Left ventricle myocardium inferior (tissue), 1 donor: ENCODE data around the gene STK4. TPM values are rescaled to one million over a fixed set of nuclear protein-coding genes. Genes with fewer than 3 reads are reported as not detected.

Experiments used
- DNase-seq: peaks from one replicate; pipeline ENCODE4 v3.0.0-alpha.2; 2020
- H3K27ac ChIP-seq: fragments of 200-600 bp; replicated peaks from 2 replicates; pipeline ENCODE4 v1.8.0; 2021
- H3K27me3 ChIP-seq: fragments of 200-600 bp; 2 replicates; pipeline ENCODE4 v1.8.0; 2021; ENCODE audit warnings: low read depth
- H3K36me3 ChIP-seq: fragments of 200-600 bp; 2 replicates; pipeline ENCODE4 v1.8.0; 2021
- H3K4me1 ChIP-seq: fragments of 200-600 bp; 2 replicates; pipeline ENCODE4 v1.8.0; 2021
- H3K4me3 ChIP-seq: fragments of 200-600 bp; 2 replicates; pipeline ENCODE4 v1.8.0; 2021; ENCODE audit warnings: mild to moderate bottlenecking, moderate library complexity
- H3K9me3 ChIP-seq: fragments of 200-600 bp; replicated peaks from 2 replicates; pipeline ENCODE4 v1.8.0; 2021
- CTCF ChIP-seq: fragments of 200-600 bp; IDR thresholded peaks from 2 replicates; pipeline ENCODE4 v1.8.0; 2021; ENCODE audit warnings: antibody characterized with exemption, mild to moderate bottlenecking, borderline replicate concordance
- intact Hi-C: fragments of 100-400 bp; cut with micrococcal nuclease; formaldehyde crosslinking; loops from one replicate; pipeline ENCODE4 v1.11.0; 2022
- total RNA-seq: library from RNA; stranded (reverse); fragmentation: NEBNext Ultra II Directional; extraction: Animal tissue kit (Norgen Biotek cat#: 25700); gene quantifications from one replicate; pipeline ENCODE4 v1.2.1, GENCODE V29; 2021
- donor health status: DM: no; HTN: yes; CAD: no; lungs with severe emphysema.

Gene STK4
- total RNA-seq, 1 donor from 2014 or later: 9.8 TPM

DNA sequence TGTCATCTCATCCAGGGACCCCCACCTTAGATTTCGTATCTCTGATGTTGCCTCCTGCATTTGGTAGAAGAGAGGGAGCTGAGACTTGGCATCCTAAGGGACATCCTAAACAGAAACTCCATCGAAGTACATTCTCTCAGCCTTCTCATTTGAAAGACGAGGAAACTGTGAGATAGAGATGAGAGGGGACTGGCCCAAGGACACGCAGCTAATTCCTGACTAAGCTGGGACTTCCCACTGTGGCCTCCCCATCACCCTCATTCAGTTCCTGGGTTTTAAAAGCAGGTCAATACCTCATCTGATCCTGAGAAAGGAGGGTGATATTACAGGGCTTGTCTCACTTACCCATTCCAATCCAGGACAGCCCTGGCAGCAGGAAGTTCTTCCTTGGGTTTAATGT is 149.5 kb downstream of the STK4 start:
- H3K4me1 ChIP-seq: no peaks in the 10 kb centered on the region
- no peaks in the 10 kb centered on the region for H3K36me3 ChIP-seq
- no peak for DNase-seq
- peaks cover 90% of the 10 kb centered on the region for H3K27me3 ChIP-seq
- H3K27ac ChIP-seq: no peak overlapping the region
- no peaks in the 10 kb centered on the region for H3K9me3 ChIP-seq
- TF ChIP-seq CTCF: no peak
- H3K4me3 ChIP-seq: no peak overlapping the region
- intact Hi-C loops: no loop called here

- H3K9me3 ChIP-seq: no peaks in the 10 kb centered on the region
- intact Hi-C loops: no loop called here
- no peaks in the 10 kb centered on the region for H3K4me1 ChIP-seq
- H3K36me3 ChIP-seq: no peaks in the 10 kb centered on the region
- H3K27me3 ChIP-seq: peaks cover 87% of the 10 kb centered on the region
- TF ChIP-seq CTCF: no peak
- DNase-seq: no peak
- H3K4me3 ChIP-seq: no peak overlapping the region
- no peak overlapping the region for H3K27ac ChIP-seq
Observed at GRCh38 chr20:45117581-45117980, 151.3 kb downstream of the STK4 start.

GRCh38 chr20:45118028-45118427 is 151.7 kb downstream of the STK4 start:
- H3K27me3 ChIP-seq: peaks cover 89% of the 10 kb centered on the region

DNA sequence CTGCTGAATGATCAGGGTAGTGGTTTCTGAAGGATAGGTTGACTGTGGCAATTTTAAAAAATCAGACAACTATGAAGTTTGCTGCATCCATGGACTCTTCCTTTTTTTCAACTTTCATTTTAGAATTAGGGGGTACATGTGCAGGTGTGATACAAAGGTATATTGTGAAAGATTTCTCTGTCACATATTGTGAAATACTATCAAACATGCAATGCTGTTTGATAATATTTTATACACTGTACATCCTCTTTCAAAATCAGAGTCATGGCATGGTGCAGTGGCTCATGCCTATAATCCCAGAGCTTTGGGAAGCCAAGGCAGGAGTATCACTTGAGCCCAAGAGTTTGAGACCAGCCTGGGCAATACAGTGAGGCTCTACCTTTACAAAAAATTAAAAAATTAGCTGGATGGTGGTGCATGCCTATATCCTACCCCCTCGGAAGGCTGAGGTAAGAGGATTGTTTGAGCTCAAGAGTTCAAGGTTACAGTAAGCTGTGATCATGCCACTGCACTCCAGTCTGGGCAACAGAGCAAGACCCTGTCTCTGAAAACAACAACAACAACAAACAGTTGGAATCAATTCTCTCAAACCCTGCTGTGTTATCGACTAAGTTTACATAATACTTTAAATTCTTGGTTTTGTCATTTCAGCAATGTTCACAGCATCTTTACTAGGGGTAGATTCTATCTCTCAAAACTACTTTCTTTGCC is 153.4 kb downstream of the STK4 start:
- Histone ChIP-seq H3K36me3 (no peaks in the 10 kb centered on the region), H3K27ac (no peak overlapping the region), H3K27me3 (peaks cover 93% of the 10 kb centered on the region), H3K4me3 (no peak overlapping the region), H3K4me1 (no peaks in the 10 kb centered on the region), H3K9me3 (no peaks in the 10 kb centered on the region)
- no peak for TF ChIP-seq CTCF
- intact Hi-C loops: no loop called here
- DNase-seq: no peak

More at GRCh38 chr20:45118028-45118427, 151.7 kb downstream of the STK4 start:
- Histone ChIP-seq H3K36me3 (no peaks in the 10 kb centered on the region), H3K4me3 (no peak overlapping the region), H3K4me1 (no peaks in the 10 kb centered on the region), H3K9me3 (no peaks in the 10 kb centered on the region), H3K27ac (no peak overlapping the region)
- DNase-seq: no peak
- intact Hi-C loops: no loop called here
- no peak for TF ChIP-seq CTCF

DNA sequence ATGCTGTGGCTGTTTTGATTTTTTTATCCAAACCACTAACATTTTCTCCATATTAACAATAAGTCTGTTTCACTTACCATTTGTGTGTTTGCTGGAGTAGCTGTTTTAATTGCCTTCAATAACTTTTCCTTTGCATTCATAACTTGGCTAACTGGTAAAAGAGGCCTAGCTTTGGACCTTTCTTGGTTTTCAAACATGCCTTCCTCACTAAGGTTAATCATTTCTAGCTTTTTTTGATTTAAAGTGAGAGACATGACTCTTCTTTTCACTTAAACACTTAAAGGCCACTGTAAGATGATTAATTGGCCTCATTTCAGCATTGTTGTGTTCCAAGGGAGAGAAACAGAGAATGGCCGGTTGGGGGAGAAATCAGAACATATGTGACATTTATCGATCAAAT is 155.1 kb downstream of the STK4 start:
- Histone ChIP-seq H3K36me3 (no peaks in the 10 kb centered on the region), H3K27me3 (peaks cover 88% of the 10 kb centered on the region), H3K4me1 (no peaks in the 10 kb centered on the region), H3K27ac (no peak overlapping the region), H3K9me3 (no peaks in the 10 kb centered on the region), H3K4me3 (no peak overlapping the region)
- DNase-seq: no peak
- intact Hi-C loops: no loop called here
- TF ChIP-seq CTCF: no peak
